ENCODE data around the gene MYOG.

MYOG gene

GRCh38 chr1:203090421-203091198 is 4.8 kb upstream of the MYOG start:
- no peak for DNase-seq

DNA sequence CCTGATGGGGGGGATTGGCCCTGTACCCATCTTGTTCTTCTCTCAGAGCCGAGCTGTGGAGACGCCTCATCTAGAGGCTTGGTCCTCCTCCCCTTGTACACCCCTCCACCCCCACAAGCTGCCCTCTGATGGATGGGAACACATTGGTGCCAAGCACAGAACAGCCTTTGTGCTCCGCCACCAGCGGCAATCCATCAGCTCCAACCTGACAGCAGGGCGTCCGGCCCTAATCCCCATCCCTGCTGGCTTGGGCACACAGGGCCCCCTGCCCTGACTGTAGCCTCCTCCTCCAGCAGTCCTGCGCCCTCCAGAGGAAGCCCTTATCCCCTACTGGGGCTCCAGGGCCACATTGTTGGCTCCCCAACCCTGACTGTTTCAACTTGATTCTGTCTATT is 3.8 kb upstream of the MYOG start:
- no peak for DNase-seq

DNA sequence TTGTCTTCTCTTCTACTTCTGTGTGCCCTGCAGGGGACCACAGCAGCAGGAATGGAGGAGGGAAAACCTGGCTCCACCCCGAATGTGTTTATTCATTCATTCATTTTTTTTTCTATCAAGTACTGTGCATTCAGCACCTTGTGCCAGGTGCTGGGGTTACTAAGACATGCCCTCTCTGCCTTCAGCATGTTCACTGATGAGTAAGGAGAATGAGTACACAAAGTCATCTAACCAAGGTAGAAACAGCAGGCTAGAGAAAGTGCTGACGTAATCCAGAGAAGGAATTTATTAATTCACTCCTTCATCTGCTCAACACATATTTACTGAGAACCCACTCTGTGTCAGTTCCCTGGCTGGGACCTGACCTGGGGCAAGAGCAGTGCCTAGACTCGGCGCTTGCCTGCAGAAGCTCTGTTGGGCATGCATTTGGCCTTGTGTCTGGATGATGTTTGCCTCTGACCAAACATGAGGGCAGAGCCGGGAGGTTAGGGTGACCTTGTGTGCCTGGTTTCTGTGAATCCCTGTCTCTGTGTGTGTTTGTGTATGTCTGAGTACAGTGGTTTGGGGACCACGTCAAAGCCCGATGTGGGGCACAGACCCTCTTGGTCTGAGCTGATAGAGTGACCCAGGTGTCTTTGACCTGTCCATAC is 3.3 kb upstream of the MYOG start:
- no peak for DNase-seq

GRCh38 chr1:203088441-203088840 is 2.6 kb upstream of the MYOG start:
- DNase-seq, result no peak

DNA sequence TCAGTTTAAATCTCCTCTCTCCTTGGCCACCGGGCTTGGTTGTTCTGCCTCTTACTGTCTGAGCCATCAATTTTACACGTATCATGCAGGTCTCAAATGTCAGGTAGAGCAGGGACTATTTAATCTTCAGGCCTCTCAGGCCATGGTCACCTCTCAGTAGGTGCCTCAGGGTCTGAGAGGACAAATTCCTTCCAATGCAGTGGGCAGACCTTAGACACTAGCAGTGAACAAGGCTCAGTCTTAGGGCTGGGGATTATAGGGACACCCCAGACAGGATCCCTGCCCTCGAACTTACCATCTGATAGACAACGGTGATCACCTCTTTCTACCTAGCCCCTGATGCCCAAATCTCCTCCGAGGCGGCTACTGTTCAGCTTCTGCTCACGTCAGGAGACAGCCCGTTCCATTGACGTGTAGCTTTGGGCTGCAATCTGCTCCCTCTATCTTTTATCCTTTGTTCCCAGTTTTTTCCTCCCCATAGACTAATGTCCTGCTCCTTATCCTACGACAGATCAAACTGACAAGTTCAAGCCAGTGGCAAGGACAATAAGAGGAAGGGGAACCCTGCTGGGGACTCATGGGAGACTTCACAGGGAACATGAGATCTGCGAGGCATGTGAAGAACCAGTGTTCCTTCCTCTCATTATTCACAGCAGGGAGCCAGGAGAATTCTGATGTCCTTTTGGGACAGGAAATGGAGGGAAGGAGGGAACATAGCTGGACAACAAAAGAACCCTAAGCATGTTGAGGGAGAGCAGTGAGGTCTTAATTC is 1.4 kb upstream of the MYOG start:
- no peak for DNase-seq

DNA sequence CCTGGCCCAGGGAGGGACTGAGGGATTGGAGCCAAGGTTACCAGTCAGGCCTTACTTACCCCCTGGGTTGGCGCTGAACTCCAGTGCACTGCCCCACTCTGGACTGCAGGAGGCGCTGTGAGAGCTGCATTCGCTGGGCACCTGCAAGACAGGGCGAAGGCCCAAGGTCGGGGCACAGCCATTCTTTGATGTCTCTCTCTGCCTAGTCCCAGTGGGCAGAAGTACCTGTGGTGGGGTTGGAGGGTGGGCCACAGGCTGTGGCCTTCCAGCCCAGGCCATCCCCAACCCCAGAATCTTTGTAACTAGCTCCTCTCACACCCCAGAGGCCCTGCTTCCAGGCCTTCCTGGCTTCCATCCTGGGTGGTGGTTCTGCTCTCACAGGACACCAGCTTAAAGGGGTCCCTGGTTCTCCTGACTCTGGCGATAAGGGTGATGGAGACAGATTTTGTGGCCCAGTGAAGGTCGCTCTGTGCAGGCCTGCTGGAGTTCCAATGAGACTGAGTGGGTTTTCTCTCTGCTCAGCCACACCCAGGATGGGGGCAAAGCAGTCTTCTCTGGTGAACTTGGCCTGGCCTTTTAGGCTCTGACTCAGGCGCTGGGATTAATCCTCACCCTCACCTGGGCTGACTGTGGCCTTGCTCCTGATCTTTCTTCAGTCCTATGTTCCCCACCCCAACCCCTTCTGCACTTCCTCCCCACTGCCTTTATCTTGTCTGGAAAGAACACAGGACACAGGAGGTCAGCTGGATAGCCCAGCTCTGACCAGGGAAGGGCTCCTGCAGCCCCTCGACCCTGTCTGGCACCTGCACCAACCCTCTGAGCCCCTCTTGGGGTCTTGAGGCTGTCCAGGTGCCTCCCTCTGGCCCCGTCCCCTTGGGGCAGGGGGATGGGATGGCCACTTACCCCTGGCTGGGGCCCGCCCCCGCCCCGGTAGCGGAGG is 954 bp downstream of the MYOG start:
- no peak for DNase-seq

DNA sequence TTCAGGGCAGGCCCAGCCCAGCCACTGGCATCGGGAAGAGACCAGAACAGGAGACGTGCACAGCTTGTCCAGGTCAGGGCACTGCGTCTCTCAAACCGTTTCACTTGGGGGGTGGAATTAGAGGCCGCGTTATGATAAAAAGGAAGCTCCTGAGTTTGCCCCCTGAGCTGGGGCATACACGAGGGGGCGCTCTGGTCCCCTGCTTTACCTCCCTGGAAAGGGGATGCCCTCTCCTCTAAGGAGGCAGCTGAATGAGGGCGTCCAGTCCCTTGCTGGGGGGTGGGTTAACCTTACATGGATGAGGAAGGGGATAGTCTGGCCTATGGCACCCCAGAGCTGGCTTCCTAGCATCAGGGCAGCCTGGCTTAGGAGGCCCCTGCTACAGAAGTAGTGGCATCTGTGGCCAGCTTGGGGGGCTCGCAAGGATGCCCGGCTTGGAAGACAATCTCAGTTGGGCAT is 2.3 kb downstream of the MYOG start:
- DNase-seq, result no peak

- no peak for DNase-seq
Observed at GRCh38 chr1:203082571-203083462, 3.0 kb downstream of the MYOG start.

- no peak for DNase-seq
Observed at GRCh38 chr1:203082231-203082505, 3.6 kb downstream of the MYOG start.

DNA sequence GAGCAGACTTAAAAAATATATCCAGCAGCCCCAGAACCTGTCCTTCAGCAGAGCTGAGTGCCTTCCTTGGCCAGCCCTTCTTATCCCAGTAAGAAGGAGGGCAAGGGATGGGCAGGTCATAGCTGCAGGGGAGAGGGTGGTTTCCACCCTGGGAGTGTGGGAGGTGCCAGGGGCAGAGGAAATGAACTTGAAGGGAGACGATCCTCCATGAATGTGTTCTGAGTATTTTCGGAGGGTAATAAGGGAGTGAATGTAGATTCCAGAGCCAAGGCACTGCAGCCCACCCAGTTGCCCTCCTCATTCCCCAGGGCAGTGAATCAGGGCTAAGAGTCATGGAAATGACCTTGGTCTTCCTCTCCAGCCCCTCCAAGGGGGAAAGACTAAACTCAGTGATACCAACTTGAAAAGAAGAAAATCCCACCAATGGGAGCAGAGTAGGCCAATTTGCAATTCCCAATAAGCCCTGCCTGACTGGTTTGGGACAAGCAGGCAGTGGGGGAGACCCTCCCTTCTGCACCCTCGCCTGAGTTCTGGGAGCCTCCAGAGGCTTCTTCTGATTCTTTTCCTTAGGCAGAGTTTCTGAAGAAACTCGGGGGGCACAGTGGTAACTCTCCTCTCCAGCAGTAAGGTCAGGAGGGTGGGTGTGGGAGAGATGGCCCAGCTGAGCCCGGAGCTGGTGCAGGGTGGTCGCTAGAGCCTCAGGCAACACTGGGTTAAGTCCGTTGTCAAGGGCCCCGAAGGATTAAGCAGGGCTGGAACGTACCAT is 4.2 kb downstream of the MYOG start:
- no peak for DNase-seq

DNA sequence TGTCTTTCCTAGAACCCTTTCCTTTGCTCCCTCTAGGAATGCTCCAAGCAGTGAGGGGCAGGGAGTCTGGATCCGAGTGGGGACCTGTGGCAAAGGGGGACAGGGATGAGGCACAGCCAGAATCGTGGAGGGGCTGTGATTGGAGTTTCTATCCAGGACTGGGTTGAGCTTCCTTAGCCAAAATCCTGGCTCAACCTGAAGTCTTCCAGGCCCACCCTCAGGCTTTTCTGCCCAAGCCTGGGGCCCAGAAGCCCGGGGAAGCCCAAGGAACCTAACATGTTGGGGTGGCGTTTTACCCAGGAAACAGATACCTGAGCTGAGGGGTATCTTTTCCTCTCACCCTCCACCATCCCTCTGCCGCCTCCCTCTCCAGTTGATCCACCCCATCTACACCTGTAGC is 5.4 kb downstream of the MYOG start:
- no peak for DNase-seq

DNA sequence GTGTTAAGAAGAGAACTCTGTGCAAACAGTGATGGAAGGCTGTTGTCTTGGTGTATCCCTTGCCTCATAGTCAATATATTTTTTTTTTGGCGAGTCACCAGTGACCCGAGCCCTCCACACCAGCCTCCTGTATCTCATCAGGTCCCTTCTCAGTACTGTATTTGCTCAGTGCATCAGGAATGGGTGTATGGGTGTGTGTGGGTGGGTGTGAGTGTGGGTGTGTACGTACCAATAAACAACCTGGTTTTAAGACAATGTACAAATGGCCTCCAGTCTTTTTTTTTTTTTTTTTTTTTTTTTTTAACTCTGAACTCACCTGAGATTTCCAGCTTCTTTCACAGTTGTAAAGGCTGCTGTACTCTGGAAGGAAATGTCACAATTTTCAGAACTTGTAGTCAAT is 7.3 kb downstream of the MYOG start:
- no peak for DNase-seq

- no peak for DNase-seq
Observed at GRCh38 chr1:203077956-203078355, 7.9 kb downstream of the MYOG start.

GRCh38 chr1:203077367-203077766 is 8.4 kb downstream of the MYOG start:
- no peak for DNase-seq

GRCh38 chr1:203076031-203076511 is 9.7 kb downstream of the MYOG start:
- no peak for DNase-seq

DNA sequence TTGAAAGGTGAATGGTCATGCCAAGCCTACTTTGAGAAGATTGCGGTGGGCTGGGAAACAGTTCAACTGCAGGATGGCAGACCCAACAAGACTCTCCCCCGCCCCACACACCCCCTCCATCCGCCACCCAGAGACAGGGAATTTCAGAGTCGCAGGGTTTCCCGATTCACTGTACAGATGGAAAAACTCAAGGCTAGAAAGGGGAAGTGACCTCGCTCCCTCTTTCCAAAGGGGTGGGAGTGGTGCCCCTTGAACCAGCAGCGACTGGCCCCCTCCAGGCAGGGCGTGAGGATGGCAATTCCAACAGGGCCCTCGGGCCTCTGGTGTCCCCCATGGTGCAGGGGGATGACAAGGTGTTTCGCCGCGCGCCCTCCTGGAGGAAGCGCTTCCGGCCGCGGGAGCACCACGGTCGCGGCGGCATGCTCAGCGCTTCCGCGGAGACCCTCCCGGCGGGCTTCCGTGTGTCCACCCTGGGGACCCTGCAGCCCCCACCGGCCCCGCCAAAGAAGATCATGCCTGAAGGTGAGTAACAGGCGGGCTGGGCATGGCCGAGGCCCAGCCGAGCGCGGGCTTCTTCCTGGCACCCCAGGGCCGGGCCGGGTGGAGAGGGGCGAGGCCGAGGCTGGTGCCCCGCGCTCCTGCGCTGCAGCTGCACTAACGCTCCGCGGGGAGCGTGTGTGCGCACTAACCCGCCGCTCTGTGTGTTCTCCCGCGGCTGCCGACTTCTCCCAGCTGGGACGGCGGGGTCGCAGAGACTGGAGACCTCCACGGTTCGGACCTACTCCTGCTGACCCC is 10.4 kb downstream of the MYOG start:
- no peak for DNase-seq

DNA sequence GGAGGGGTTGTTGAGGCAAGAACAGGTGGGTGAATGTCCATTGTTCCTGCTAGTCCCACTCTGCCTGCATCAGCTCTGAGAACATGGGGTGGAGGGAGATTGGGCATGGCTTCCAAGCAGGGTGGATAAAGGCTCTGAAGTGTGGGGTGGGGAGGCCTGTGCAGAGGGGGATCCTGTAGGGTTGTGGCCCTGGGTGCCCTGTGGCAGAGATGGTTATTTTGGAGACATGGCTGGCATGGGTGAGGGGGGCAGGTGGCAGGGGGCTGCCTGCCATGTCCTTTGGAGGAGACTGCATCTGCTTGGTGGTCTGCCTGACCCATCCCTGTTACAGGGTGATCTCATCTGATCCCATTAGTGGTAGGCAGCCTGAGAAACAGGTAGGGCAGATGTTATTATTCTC is 11.2 kb downstream of the MYOG start:
- DNase-seq, result no peak

DNA sequence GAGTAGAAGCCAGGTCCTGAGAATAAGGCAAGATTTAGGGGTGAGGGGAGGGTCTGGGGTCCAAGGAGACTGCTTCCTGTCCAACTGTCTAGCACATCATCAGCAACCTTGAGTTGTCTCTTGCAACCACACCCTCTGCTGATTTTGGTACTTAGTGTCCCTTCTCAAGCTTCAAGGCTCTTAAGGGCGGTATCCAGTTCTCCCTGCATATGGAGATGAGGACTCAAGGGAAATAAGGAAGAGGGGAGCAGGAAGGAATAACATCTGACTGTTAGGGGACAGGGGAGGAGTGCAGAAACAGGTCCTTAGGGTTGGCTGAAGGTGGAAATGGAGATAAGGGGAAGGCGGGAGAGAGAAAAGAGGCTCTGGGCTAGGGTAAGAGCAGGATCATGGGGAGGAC is 12.3 kb downstream of the MYOG start:
- DNase-seq, result no peak

GRCh38 chr1:203072911-203073310 is 12.9 kb downstream of the MYOG start:
- DNase-seq, result no peak

- no peak for DNase-seq
Observed at GRCh38 chr1:203072002-203072602, 13.7 kb downstream of the MYOG start.

Measured in CD4-positive, alpha-beta T cell treated with Interleukin-1 beta for 1 hour (primary cell).